GM12878 (cell line): ENCODE results near the gene LLPH. TPM values are rescaled to one million over a fixed set of nuclear protein-coding genes. Genes with fewer than 3 reads are reported as not detected.

Source experiments
- ATAC-seq: fragments of 200-7000 bp; cut with Tn5 transposase; 3 replicates; pipeline ENCODE4 v1.9.1; 2020; ENCODE audit warnings: mild to moderate bottlenecking, moderate library complexity
- BruUV-seq: library from RNA; stranded (reverse); fragments of 400-500 nt; replicated peaks from 2 replicates; lab custom pipeline; 2021; lab: Mats Ljungman, UMichigan
- CTCF ChIA-PET: fragments of 300-600 bp; sonication (Branson Sonifier 250); formaldehyde crosslinking; extraction: SDS; loops from one replicate; lab custom pipeline; 2021; ENCODE audit warnings: inconsistent platforms; lab: Yijun Ruan, JAX
- POLR2A ChIA-PET: fragments of 350-600 bp; formaldehyde crosslinking; extraction: SDS; loops from one replicate; lab custom pipeline; 2021; ENCODE audit warnings: inconsistent platforms; lab: Charles Lee
- RAD21 ChIA-PET: fragments of 300-600 bp; sonication (Branson Sonifier 250); formaldehyde crosslinking; loops from one replicate; lab custom pipeline; 2023; ENCODE audit warnings: antibody characterized with exemption; ENCODE audit not compliant: unreplicated experiment; lab: Charles Lee
- SMC1A ChIA-PET: fragments of 300-600 bp; sonication (Branson Sonifier 250); formaldehyde crosslinking; loops from one replicate; lab custom pipeline; 2023; ENCODE audit not compliant: unreplicated experiment, uncharacterized antibody; lab: Charles Lee
- DNase-seq: peaks from one replicate; pipeline ENCODE4 v3.0.0-alpha.2; 2011; ENCODE audit warnings: low read depth, low spot score
- FAIRE-seq: peaks from 3 replicates; lab custom pipeline; 2011; peaks lifted over from hg19 to GRCh38; lab: Jason Lieb, UNC
- H2AFZ ChIP-seq: 2 replicates; pipeline ENCODE4 v1.6.0; 2011; ENCODE audit warnings: low read depth, low read length, control low read depth; ENCODE audit not compliant: control insufficient read depth
- H3K27ac ChIP-seq: 2 replicates; pipeline ENCODE4 v1.5.1; 2011; ENCODE audit warnings: control low read depth; ENCODE audit not compliant: control insufficient read depth, insufficient read depth
- H3K27me3 ChIP-seq, 2 experiments: replicated peaks in 1 of 2; 2 replicates each; pipeline versions ENCODE4 v1.6.0 to v1.6.1; 2011; ENCODE audit warnings: low read length in 1 of 2; ENCODE audit not compliant: control insufficient read depth in 2 of 2, insufficient read depth in 2 of 2
- H3K36me3 ChIP-seq, 2 experiments: 2 replicates each; pipeline ENCODE4 v1.5.1; 2011; ENCODE audit warnings: low read length in 1 of 2; ENCODE audit not compliant: control insufficient read depth in 2 of 2, insufficient read depth in 2 of 2
- H3K4me1 ChIP-seq: 2 replicates; pipeline ENCODE4 v1.6.1; 2011; ENCODE audit warnings: mild to moderate bottlenecking, low read length, moderate library complexity, mixed read lengths; ENCODE audit not compliant: control insufficient read depth, insufficient read depth
- H3K4me2 ChIP-seq: 2 replicates; pipeline ENCODE4 v1.6.0; 2011; ENCODE audit warnings: control low read depth; ENCODE audit not compliant: control insufficient read depth, insufficient read depth
- H3K4me3 ChIP-seq: fragments of 200-600 bp; sonication (generic); 2 replicates; pipeline ENCODE4 v1.5.1; 2016
- H3K79me2 ChIP-seq: 2 replicates; pipeline ENCODE4 v1.6.0; 2011; ENCODE audit warnings: low read length; ENCODE audit not compliant: control insufficient read depth, insufficient read depth
- H3K9ac ChIP-seq: 2 replicates; pipeline ENCODE4 v1.8.0; 2011; ENCODE audit warnings: low read length, control low read depth, mixed read lengths; ENCODE audit not compliant: control insufficient read depth, insufficient read depth
- H3K9me3 ChIP-seq: replicated peaks from 3 replicates; pipeline ENCODE4 v1.5.1; 2011; ENCODE audit warnings: mild to moderate bottlenecking, low read length; ENCODE audit not compliant: control insufficient read depth, insufficient read depth
- H4K20me1 ChIP-seq: 2 replicates; pipeline ENCODE4 v1.6.0; 2011; ENCODE audit not compliant: control insufficient read depth, insufficient read depth
- BCL3 ChIP-seq: IDR thresholded peaks from 2 replicates; pipeline ENCODE4 v1.6.1; 2011; ENCODE audit warnings: borderline replicate concordance, low read depth, mild to moderate bottlenecking, moderate library complexity, low read length; ENCODE audit not compliant: insufficient read depth, poor library complexity, severe bottlenecking
- CHD4 ChIP-seq: fragments of 200-600 bp; sonication (generic); IDR thresholded peaks from 2 replicates; pipeline ENCODE4 v1.6.1; 2016; ENCODE audit warnings: mild to moderate bottlenecking
- EGR1 ChIP-seq, 2 experiments: IDR thresholded peaks; 1 replicate in 1 of 2; 2 replicates in 1 of 2; pipeline ENCODE4 v1.6.1; 2011 to 2012; ENCODE audit warnings: low read depth in 2 of 2, low read length in 2 of 2, borderline replicate concordance in 1 of 2, mild to moderate bottlenecking in 1 of 2, moderate library complexity in 1 of 2
- EP300 ChIP-seq, 2 experiments: fragments of 150-350 bp in 1 of 2; IDR thresholded peaks; 2 replicates each; pipeline ENCODE4 v1.6.1; 2011 to 2012; ENCODE audit warnings: low read depth in 2 of 2, low read length in 2 of 2, borderline replicate concordance in 1 of 2, improper control_type of control experiment in 1 of 2, inconsistent platforms in 1 of 2; ENCODE audit not compliant: control insufficient read depth in 1 of 2
- FOXK2 ChIP-seq: fragments of 450-650 bp; IDR thresholded peaks from 2 replicates; pipeline ENCODE4 v1.6.1; 2017; ENCODE audit warnings: mild to moderate bottlenecking, moderate library complexity
- HCFC1 ChIP-seq: fragments of 150-350 bp; IDR thresholded peaks from 2 replicates; pipeline ENCODE4 v1.6.1; 2014; ENCODE audit warnings: low read length
- JUNB ChIP-seq: IDR thresholded peaks from 2 replicates; pipeline ENCODE4 v1.6.1; 2016; ENCODE audit warnings: antibody characterized with exemption, mild to moderate bottlenecking
- MYC ChIP-seq: IDR thresholded peaks from 2 replicates; pipeline ENCODE4 v1.6.1; 2011; ENCODE audit warnings: mild to moderate bottlenecking, low read length, moderate library complexity, inconsistent platforms; ENCODE audit not compliant: insufficient read depth, insufficient replicate concordance, insufficient read length, severe bottlenecking
- NFIC ChIP-seq: IDR thresholded peaks from 2 replicates; pipeline ENCODE4 v1.6.1; 2012; ENCODE audit warnings: low read depth, mild to moderate bottlenecking, inconsistent platforms, low read length, moderate library complexity
- NRF1 ChIP-seq: conservative IDR thresholded peaks from 2 replicates; pipeline ENCODE4 v1.6.1; 2011; ENCODE audit warnings: mild to moderate bottlenecking, low read depth, low read length, improper control_type of control experiment
- RB1 ChIP-seq: fragments of 450-650 bp; formaldehyde crosslinking; IDR thresholded peaks from 2 replicates; pipeline ENCODE4 v1.6.1; 2017; ENCODE audit warnings: mild to moderate bottlenecking, borderline replicate concordance
- RCOR1 ChIP-seq: conservative IDR thresholded peaks from 2 replicates; pipeline ENCODE4 v1.6.1; 2012; ENCODE audit warnings: low read depth, low read length, improper control_type of control experiment
- REST ChIP-seq: IDR thresholded peaks from 2 replicates; pipeline ENCODE4 v1.6.1; 2012; ENCODE audit warnings: mild to moderate bottlenecking, low read depth, low read length
- SMAD5 ChIP-seq: IDR thresholded peaks from 2 replicates; pipeline ENCODE4 v1.6.1; 2016; ENCODE audit warnings: antibody characterized with exemption, low read depth
- SREBF1 ChIP-seq: IDR thresholded peaks from 2 replicates; pipeline ENCODE4 v1.6.1; 2012; ENCODE audit warnings: mild to moderate bottlenecking, low read length
- ZBTB33 ChIP-seq: fragments of 450-650 bp; IDR thresholded peaks from 2 replicates; pipeline ENCODE4 v1.6.1; 2017; ENCODE audit warnings: mild to moderate bottlenecking
- in situ Hi-C: fragments of 300-500 bp; cut with MboI; formaldehyde crosslinking; loops from 9 replicates; pipeline ENCODE4 v1.14.3; 2018; ENCODE audit warnings: mixed read lengths
- intact Hi-C: fragments of 100-400 bp; cut with micrococcal nuclease; formaldehyde crosslinking; loops from one replicate; pipeline ENCODE4 v1.14.2; 2022; ENCODE audit not compliant: unreplicated experiment
- polyA plus RNA-seq, 11 experiments: library from polyadenylated mRNA; depleted of rRNA in 4 of 11; unstranded in 6 of 11; stranded (reverse) in 5 of 11; fragments of >200 nt; fragmentation: Nextera tagmentation in 4 of 11; fragmentation: Illumina TruSeq in 1 of 11; extraction: Ambion mirVana in 4 of 11; extraction: Trizol in 1 of 11; gene quantifications; 1 replicate in 1 of 11; 2 replicates in 10 of 11; pipeline versions ENCODE4 v1.2.1 to v1.2.3, GENCODE V29; 2011 to 2016; ENCODE audit warnings: inconsistent platforms in 2 of 11, missing spikeins in 2 of 11, low read depth in 1 of 11
- total RNA-seq, 4 experiments: library from RNA; depleted of rRNA in 3 of 4; stranded (reverse); fragments of >200 nt in 3 of 4; fragmentation: Illumina TruSeq in 1 of 4; extraction: Trizol in 1 of 4; gene quantifications; 2 replicates each; pipeline versions ENCODE4 v1.2.1 to v1.2.3, GENCODE V29; 2013 to 2021

LLPH gene
- total and polyA plus RNA-seq, 10 of the 15 experiments (the other 5 are each of a cell fraction or from before 2014, with no cell fraction given): 15.2 to 107 (median 70.4) TPM

- intact Hi-C loops (no loop called here), in situ Hi-C loops (no loop called here)
- Histone ChIP-seq H3K27me3 (no peaks in the 10 kb centered on the region), H3K36me3 (peaks cover 0 to 2% of the 10 kb centered on the region in 2 experiments; a peak in 2 of 4 replicates), H3K27ac (no peak overlapping the region), H3K9me3 (no peaks in the 10 kb centered on the region; the same call in 2 of the 3 replicates), H3K4me3 (no peak overlapping the region), H4K20me1 (no peaks in the 10 kb centered on the region), H3K4me1 (no peaks in the 10 kb centered on the region), H2AFZ (no peak overlapping the region), H3K79me2 (no peaks in the 10 kb centered on the region; the same call in 1 of the 2 replicates), H3K4me2 (no peak overlapping the region), H3K9ac (no peak overlapping the region)
- DNase-seq (no peak), ATAC-seq (no peak), FAIRE-seq (no peak)
- no TSS peak for BruUV-seq
- ChIA-PET CTCF (no interaction called here), SMC1A (no interaction called here), RAD21 (no interaction called here), POLR2A (no interaction called here)
- no peak for TF ChIP-seq SMAD5
- no peak for TF ChIP-seq NFIC
- no peak for TF ChIP-seq REST
- no peak for TF ChIP-seq EGR1 (IDR thresholded peaks at IDR 0.05; ENCODE audit: borderline replicate concordance in 1 of 2, low read depth in 2 of 2, low read length in 2 of 2)
- TF ChIP-seq SREBF1: no peak
- TF ChIP-seq CHD4: no peak
- TF ChIP-seq FOXK2: no peak
- no peak for TF ChIP-seq HCFC1
- no peak for TF ChIP-seq ZBTB33
- TF ChIP-seq MYC: no peak
- TF ChIP-seq RB1: no peak
- TF ChIP-seq JUNB: no peak
- no peak for TF ChIP-seq EP300 (IDR thresholded peaks at IDR 0.05; ENCODE audit: borderline replicate concordance in 1 of 2, control insufficient read depth in 1 of 2, low read depth in 2 of 2, low read length in 2 of 2)
- TF ChIP-seq NRF1: no peak
- no peak for TF ChIP-seq RCOR1
- TF ChIP-seq BCL3: no peak
Measured at GRCh38 chr12:66154776-66155175, 24.2 kb upstream of the LLPH start.
